Right ventricle myocardium inferior (tissue), 1 donor: ENCODE results near the gene TH. TPM values are rescaled to one million over a fixed set of nuclear protein-coding genes. Genes with fewer than 3 reads are reported as not detected.

ENCODE experiments used
- ATAC-seq: fragments of 200-7000 bp; cut with Tn5 transposase; one replicate; pipeline ENCODE4 v1.9.1; 2020; ENCODE audit warnings: mild to moderate bottlenecking, moderate library complexity
- DNase-seq: peaks from one replicate; pipeline ENCODE4 v3.0.0; 2021; ENCODE audit errors: missing footprints
- intact Hi-C: fragments of 100-400 bp; cut with DNase I; formaldehyde crosslinking; loops from one replicate; pipeline ENCODE4 v1.11.0; 2022
- total RNA-seq: library from RNA; stranded (reverse); fragmentation: NEBNext Ultra II Directional; extraction: Animal tissue kit (Norgen Biotek cat#: 25700); gene quantifications from one replicate; pipeline ENCODE4 v1.2.1, GENCODE V29; 2021
- donor health status: DM: no; HTN: yes; CAD: no; lungs with severe emphysema.

Gene TH
- total RNA-seq, 1 donor from 2014 or later: not detected

DNA sequence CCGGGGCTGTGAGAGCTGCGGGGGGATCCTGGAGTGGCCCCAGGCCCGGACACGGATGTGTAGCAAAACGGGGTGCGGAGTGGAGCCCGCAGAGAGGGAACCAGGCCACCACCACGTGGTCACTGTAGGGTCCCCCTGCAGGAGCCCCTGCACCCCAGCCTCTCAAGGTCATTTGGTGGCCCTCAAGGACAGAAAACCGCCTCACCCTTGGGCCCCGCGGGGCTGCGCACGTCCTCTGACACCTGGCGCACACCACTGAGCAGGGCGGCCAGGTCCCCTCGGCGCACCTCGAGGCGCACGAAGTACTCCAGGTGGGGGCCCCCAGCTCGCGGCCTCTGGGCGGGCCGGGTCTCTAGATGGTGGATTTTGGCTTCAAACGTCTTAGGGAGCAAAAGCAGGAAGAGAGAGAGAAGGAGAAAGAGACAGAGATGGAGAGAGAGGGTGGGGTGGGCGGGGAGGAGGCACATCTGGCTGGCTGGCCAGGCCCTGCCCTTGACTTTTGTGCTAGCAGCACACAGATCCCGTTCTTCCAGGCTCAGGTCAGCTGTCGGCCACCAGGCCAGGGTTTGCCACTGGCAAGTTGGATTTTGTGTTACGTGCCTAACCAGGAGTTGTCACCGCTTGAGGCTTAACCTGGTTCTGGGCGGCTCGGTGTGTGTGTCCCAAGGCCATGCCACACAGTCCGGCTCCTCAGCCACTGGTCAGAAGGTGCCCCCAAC, 3.2 kb downstream of the TH start:
- intact Hi-C loops: no loop called here
- no peak for ATAC-seq
- DNase-seq: no peak

DNA sequence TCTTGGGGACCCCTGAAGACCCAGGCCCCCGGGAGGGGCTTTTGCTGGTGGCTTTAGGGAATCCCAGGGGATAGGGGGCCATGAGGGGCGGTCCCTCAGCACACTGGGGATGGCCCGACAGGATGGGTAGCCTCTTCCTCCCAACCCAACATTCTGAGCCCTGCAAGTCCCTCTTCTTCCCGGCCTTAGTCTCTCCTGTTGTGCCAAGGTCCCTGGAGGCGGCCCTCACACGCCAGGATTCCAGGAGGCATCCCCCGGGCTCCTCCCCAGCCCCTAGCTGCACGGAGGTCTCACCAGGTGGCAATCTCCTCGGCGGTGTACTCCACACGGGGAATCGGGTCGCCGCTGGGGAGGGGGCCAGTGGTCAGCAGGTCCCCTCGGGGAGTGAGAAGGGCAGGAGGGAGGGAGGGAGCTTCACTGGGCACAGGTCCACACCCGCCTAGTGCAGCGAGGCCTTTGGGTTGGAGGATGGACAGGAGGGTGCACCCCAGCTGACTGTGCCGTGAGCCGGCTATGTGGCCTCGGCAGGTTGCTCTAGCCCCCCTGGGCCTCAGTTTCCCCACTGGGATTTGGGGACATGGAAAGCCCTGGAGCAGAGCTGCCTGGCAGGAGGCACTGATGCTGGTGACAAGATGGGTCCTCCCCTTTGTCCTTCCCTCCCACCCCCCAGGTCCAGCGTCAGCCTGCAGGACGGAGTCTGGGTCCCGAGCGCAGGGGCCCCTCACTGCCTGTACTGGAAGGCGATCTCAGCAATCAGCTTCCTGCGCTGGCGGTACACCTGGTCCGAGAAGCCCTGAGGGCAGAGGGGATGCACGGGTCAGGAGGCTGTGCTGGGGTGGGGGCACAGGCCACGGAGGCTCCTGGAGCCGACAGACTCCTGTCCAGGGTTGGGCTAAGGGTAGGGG, 4.2 kb downstream of the TH start:
- no peak for DNase-seq
- no peak for ATAC-seq
- intact Hi-C loops: no loop called here

DNA sequence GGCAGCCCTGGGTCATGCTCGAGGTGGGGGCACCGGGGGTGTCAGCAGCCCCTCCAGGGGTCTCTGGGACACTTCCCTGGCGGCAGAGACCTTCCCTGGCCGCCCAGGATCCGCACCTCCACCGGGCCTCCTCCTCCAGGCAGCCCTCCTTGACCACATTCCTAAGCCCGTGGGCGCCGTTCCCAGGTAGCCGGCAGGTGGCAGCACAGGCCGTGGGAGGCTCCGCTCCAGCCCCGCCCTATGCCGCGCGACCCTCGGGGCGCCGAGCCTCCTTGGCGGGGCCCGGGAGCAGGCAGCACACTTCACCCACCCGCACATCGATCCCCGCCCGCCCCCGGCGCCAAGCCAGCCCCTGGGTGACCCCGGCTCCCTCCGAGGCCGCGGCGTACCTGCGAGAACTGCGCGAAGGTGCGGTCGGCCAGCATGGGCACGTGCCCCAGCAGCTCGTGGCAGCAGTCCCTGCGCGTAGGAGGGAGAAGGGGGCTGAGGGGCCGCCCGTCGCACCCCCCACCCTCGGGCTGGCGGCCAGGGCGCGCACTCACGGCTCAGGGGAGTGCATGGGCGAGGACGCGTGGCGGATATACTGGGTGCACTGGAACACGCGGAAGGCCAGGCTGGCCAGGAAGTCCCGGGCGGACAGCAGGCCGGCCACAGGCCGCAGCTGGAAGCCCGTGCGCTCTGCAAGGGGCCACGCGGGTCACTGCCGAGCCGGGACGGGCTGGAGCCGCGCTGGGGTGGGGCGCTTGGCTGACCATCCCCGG, 5.3 kb downstream of the TH start:
- ATAC-seq (peak; percentile 45), DNase-seq (peak; percentile 84)
- intact Hi-C loops: no loop called here

DNA sequence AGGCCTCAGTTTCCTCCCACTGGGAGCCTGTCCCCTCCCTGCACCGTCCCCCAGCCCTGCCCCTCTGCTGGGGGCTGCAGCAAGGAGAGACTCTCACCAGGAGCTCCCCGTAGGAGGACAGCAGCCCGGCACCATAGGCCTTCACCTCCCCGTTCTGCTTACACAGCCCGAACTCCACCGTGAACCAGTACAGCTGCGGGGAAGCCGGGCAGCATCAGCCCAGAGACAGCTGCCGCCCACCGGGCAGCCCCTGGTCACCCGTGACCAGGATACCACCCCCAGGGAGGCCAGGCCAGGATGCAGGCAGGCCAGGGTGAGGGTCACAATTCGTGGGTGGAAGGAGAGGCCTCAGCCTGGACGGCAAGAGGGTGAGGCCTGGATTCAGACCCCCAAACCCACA, 6.0 kb downstream of the TH start:
- DNase-seq (no peak), ATAC-seq (no peak)
- intact Hi-C loops: no loop called here

DNA sequence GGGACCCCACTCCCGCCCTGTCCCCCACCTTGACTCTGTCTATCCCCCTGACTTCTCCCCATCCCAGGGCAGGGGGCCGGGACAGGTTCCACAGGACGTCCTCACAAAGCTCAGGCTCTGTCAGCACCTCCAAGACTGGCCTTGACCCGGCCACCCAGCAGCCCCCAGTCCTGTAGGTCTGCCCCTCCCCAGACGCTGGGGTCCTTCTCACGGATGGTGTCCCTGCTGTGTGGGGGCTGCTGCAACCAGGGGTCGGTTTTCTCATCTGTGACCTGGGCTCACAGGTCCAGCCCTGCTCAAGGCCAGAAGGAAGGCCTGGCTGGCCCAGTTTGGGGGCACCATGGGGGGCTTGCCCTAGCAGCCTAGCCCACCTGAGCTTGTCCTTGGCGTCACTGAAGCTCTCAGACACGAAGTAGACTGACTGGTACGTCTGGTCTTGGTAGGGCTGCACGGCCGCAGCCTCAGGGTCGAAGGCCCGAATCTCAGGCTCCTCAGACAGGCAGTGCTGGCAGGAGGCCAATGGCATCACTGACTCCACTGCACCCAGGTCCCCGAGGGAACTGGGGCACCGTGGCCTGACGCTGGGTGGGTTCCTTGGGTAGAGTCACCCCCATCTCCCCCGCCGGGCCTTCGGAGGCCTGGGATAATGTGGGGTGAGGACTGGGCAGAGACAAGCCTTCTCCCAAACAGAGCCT, 6.6 kb downstream of the TH start:
- intact Hi-C loops: no loop called here

DNA sequence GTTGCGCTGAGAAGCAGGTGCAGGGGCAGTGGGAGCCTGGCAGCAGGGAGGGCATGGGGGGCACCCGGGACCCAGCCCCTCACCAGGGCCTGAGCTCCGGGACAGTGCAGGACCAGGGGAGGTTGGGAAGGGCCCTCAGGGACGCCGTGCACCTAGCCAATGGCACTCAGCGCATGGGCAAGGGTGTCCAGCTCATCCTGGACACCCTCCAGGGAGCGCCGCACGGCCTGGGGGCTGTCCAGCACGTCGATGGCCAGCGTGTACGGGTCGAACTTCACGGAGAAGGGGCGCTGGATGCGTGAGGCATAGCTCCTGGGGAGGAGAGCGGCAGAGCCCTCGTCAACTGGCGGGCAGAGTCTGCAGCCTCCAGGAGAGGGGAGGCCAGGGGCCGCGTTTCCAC, 7.5 kb downstream of the TH start:
- no peak for ATAC-seq
- intact Hi-C loops: no loop called here
- DNase-seq: no peak

More for the DNA sequence above, 6.6 kb downstream of the TH start:
- DNase-seq (no peak), ATAC-seq (no peak)

DNA sequence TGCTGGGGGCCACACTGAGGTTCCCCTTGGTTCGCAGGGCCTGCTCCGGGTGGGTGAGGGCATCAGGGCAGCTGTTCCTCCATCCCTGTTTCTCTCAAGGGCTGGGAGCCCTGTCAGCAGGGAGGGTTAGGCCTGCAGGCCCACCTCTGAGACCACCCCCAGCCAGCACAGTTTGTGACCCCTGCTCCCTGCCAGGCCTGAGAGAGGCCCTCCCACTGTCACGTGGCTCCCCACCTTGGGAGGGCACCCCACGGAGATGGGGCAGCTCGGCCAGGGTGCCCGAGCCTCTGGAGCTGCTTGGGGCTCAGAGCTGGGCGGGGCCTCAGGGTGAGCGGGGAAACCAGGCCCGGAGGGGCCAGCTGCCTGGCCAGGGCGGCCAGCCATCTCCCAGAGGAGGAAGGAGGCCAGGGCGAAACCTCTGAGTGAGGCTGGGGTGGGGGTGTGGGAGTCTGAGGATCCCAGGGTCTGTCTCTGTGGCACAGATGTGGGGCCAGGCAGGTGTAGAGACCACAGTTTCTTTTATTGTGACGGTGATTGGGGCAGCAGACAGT, 8.1 kb downstream of the TH start:
- DNase-seq (no peak), ATAC-seq (no peak)
- intact Hi-C loops: no loop called here

DNA sequence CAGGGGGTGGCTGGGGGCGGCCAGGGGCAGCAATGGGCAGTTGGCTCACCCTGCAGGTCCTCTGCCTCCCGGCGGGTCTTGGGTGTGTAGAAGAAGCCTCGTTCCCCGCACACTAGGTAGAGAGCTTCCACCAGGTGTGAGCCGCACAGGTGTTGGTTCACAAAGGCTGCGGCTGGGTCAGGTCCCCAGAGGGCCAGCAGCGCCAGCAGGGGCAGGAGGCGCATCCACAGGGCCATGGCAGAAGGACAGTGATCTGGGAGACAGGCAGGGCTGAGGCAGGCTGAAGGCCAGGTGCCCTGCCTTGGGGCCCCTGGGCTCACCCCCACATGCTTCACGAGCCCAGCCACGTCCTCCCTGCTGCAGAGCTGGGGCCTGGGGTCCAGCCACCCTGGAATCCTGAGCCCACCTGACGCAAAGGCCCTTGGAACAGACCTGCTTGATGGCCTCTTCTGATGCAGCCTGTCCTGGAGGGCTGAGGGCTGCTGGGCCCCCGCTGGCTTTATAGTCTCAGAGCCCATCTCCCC, 10.8 kb downstream of the TH start, which contains the start of gene INS:
INS (minus strand) TSS at position 474 of the 524 bp plus-strand sequence; CDS start at position 236, 238 bp downstream.
- DNase-seq: no peak
- intact Hi-C loops: no loop called here
- ATAC-seq: no peak

DNA sequence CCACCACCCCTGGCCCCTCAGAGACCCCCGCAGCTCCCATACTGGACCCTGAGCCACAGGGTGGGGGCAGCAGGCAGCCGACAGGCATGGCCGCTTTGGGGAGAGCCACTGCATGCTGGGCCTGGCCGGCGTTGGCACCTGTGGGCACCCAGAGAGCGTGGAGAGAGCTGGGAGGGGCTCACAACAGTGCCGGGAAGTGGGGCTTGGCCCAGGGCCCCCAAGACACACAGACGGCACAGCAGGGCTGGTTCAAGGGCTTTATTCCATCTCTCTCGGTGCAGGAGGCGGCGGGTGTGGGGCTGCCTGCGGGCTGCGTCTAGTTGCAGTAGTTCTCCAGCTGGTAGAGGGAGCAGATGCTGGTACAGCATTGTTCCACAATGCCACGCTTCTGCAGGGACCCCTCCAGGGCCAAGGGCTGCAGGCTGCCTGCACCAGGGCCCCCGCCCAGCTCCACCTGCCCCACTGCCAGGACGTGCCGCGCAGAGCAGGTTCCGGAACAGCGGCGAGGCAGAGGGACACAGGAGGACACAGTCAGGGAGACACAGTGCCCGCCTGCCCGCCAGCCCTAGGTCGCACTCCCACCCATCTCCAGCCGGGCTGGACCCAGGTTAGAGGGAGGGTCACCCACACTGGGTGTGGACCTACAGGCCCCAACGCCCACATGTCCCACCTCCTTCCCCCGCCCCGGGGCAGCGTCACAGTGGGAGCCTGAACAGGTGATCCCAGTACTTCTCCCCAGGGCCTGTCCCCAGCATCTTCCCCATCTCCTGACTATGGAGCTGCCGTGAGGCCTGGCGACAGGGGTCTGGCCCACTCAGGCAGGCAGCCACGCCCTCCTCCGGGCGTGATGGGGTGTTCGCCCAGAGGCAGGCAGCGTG, 11.8 kb downstream of the TH start:
- DNase-seq (no peak), ATAC-seq (no peak)
- intact Hi-C loops: no loop called here

DNA sequence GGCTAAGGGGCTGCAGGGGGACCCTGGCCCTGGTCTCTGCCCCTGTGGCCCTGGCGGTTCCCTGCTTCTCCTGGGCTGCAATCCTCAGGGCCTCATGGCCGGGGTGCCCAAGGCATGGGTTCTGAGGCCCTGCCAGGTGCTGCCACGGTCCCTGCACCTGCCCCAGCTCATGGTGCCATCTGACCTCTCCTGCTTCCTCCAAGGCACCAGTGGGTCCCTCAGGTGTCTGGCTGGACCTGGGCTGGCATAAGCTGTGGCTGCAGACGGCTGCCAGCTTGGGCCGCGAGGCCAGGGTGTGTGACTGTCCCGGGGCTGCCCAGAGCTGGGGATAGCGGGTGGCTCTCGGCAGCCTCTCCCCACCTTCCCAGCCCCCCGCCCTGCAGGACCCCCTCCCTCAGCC, 12.6 kb downstream of the TH start:
- DNase-seq (no peak), ATAC-seq (no peak)
- intact Hi-C loops: no loop called here

DNA sequence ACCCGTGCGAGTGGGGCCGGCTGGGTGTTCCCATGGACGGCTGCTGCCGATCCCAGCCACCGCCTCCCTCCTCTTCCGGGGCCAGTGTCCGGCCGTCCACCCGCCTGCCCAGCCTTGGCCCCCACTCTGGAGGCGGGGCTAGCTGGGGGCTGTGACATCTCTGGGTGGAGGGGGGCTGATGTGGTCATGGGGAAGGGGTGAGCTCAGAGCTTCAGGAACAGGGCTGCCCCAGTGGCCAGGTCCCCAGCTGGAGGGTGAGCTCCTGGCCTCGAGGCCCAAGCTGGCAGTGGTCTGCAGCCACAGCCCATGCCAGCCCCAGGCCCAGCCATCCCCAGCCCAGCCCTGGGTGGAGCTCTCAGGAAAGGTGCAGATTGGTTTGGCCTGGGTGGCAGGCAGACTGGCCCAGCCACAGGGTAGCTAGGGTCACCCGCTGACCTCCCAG, 13.3 kb downstream of the TH start:
- DNase-seq (no peak), ATAC-seq (no peak)
- intact Hi-C loops: no loop called here

DNA sequence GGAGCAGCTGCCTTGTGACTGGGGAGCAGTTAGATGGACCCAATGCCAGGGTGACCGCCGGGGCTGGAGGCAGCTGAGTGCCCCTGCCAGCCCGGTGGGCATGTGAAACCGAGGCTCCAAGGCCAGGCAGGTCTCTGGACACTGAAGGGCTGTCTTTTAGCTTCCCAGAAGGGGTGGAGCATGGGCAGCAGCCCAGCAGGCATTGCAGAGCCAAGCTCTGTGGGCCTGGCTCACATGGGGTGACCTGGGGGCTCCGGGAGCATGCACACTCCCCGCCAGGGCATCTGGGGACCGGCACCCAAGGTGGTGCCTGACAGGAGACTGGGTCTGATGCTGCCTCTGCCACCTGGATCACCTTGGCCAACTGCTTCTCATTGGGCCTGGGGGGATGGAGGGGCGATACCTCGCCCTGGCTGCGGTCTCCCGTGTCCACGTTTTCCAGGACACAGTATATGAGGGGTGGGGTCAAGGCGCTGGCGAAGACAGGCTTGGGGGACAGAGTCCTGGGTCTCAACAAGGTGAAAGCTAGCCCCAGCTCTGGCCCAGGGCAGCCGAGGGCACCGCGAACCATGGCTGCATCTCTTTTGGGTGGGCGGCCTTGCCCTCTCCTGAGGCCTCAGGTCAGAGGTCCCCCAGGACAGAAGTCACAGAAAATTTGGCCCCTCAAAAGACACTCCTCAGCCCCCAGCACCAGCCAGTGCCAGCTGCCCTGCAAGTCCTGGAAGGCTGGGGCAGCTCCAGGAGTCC, 14.1 kb downstream of the TH start:
- intact Hi-C loops: loop anchor here (2.0 kb wide), 2 partner anchors 465 to 505 kb away; no protein-coding TSS in a partner anchor
- DNase-seq: no peak
- ATAC-seq: no peak

DNA sequence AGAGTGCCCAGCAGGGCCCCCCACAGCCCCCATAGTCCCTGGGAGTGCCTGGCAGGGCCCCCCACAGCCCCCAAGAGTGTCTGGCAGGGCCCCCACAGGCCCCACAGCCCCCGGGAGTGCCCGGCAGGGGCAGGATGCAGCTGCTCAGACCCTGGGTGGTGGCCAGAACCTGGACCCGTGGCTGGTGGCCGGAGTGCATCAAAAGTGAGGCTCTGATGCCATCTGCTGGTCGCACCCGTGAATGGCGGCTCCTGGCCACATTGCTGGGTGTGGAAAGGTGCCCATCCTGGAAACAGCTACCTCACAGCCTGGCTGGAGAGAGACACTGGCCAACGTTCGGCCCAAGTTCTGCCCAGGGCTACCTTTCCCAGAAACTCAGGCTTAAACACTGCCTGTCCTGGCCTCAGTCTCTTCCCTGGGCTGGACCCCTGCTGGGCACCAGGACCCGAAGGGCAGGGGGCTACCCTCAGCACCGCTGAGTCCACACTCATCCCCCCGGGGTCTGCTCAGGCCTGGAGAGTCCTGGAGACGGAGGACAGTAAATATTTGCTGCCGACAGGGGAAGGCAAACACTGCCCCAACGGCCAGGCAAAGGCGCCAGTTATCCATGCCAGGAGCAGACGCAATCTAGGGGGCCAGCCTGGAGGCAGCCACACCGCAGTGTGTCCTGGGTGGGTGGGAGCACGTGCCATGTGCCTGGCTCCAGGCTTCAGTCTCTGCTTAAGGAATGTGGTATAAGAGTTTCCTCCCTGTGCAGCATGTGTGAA, 15.0 kb downstream of the TH start:
- DNase-seq (no peak), ATAC-seq (peak; percentile 54)
- intact Hi-C loops: loop anchor here (2.0 kb wide), 2 partner anchors 464 to 504 kb away; no protein-coding TSS in a partner anchor

DNA sequence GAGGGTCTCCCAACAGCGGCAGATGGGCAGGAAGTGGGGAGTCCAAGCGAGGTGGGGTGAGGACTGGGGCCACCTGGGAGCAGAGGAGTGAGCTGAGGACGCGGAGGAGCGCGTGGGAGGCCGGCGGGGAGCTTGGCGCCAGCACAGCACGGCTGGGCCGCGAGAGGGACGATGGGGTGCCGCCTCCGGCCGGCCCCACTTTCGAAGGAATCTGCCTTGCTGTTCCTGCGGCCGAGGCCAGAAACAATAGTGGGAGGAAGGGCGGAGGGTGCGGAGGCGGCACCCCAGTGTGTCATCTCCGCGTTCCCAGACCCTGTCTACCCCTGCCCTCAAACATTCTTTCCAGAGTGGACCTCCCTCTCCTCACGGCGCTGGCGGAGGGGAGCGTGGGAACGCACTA, 16.1 kb downstream of the TH start:
- intact Hi-C loops: no loop called here
- no peak for ATAC-seq
- DNase-seq: no peak

DNA sequence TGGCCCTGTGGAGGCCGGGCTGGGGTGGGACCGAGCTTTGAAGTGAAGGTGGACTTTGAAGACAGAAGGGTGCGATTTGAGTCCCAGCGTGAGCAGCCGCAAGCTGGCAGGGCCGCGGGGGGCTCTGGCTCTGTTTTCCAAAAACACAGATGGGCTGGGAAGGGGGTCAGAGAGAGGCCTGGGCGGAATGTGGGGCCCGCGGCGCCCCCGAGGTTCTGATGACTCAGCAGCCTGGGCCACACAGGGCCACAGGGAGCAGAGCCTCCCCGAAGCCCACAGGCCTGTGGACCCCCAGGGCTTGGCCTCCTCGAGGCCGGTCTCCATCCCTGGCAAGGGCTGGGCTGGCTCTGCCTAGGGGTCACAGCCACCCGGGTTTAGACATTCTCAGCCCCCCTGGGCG, 16.7 kb downstream of the TH start:
- no peak for DNase-seq
- intact Hi-C loops: no loop called here
- ATAC-seq: no peak

DNA sequence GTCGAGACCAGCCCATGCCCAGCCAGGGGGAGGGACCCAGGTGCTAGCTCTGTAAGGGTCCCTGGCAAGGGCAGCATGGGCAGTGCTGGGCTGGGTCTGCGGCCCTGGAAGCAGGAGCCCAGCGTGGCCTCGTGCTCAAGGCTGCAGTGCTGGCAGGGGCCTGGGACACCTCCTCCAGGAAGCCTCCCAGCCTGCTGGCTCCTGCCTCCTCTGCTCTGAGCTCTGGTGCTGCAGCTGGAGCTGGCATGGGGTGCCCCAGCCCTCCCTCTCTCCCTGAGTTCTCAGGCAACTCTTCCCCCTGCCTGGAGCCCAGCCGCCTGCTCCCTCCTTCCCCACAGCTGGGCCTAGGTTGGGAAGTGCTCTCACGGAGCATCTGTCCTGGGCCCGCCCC, 17.4 kb downstream of the TH start:
- ATAC-seq (no peak), DNase-seq (no peak)
- intact Hi-C loops: no loop called here
